HEK293 (cell line): ENCODE data around the gene ANKRD16.
A peak's percentile ranks its signal among the peaks of the same experiment; 100 is the strongest.

Source experiments
- BCL11A ChIP-seq: fragments of 450-650 bp; formaldehyde crosslinking; IDR thresholded peaks from 2 replicates; pipeline ENCODE4 v1.5.1; 2016; ENCODE audit warnings: low read depth, missing biosample characterization, missing genetic modification characterization
- GLIS2 ChIP-seq: fragments of 450-650 bp; formaldehyde crosslinking; IDR thresholded peaks from 2 replicates; pipeline ENCODE4 v1.5.1; 2016; ENCODE audit warnings: missing biosample characterization, missing genetic modification characterization
- HIC1 ChIP-seq: fragments of 450-650 bp; formaldehyde crosslinking; IDR thresholded peaks from 2 replicates; pipeline ENCODE4 v1.5.1; 2016; ENCODE audit warnings: missing biosample characterization, missing genetic modification characterization
- KLF7 ChIP-seq: fragments of 450-650 bp; formaldehyde crosslinking; IDR thresholded peaks from 2 replicates; pipeline ENCODE4 v1.5.1; 2016; ENCODE audit warnings: missing biosample characterization, missing genetic modification characterization, borderline replicate concordance
- MYNN ChIP-seq: fragments of 450-650 bp; formaldehyde crosslinking; IDR thresholded peaks from 2 replicates; pipeline ENCODE4 v1.5.1; 2016; ENCODE audit warnings: missing biosample characterization, missing genetic modification characterization, borderline replicate concordance
- YY2 ChIP-seq: fragments of 450-650 bp; formaldehyde crosslinking; IDR thresholded peaks from 2 replicates; pipeline ENCODE4 v1.5.1; 2016; ENCODE audit warnings: missing biosample characterization, missing genetic modification characterization
- ZBTB20 ChIP-seq: fragments of 450-650 bp; formaldehyde crosslinking; IDR thresholded peaks from 2 replicates; pipeline ENCODE4 v1.5.1; 2016; ENCODE audit warnings: missing biosample characterization, missing genetic modification characterization
- ZFP3 ChIP-seq: fragments of 450-650 bp; formaldehyde crosslinking; IDR thresholded peaks from 2 replicates; pipeline ENCODE4 v1.5.1; 2016; ENCODE audit warnings: low read depth, missing biosample characterization, missing genetic modification characterization
- ZFP41 ChIP-seq: fragments of 450-650 bp; formaldehyde crosslinking; IDR thresholded peaks from 2 replicates; pipeline ENCODE4 v1.5.1; 2016; ENCODE audit warnings: missing biosample characterization, missing genetic modification characterization, borderline replicate concordance
- ZNF114 ChIP-seq: fragments of 450-650 bp; formaldehyde crosslinking; IDR thresholded peaks from 2 replicates; pipeline ENCODE4 v1.5.0; 2017; ENCODE audit warnings: missing biosample characterization, missing genetic modification characterization
- ZNF211 ChIP-seq: fragments of 450-650 bp; formaldehyde crosslinking; IDR thresholded peaks from 2 replicates; pipeline ENCODE4 v1.5.1; 2016; ENCODE audit warnings: low read depth, missing biosample characterization, missing genetic modification characterization
- ZNF214 ChIP-seq: fragments of 450-650 bp; formaldehyde crosslinking; IDR thresholded peaks from 2 replicates; pipeline ENCODE4 v1.5.1; 2017; ENCODE audit warnings: missing biosample characterization, mild to moderate bottlenecking, missing genetic modification characterization, borderline replicate concordance
- ZNF311 ChIP-seq: fragments of 450-650 bp; formaldehyde crosslinking; IDR thresholded peaks from 2 replicates; pipeline ENCODE4 v1.5.1; 2017; ENCODE audit warnings: missing biosample characterization, missing genetic modification characterization, borderline replicate concordance
- ZNF324 ChIP-seq: fragments of 450-650 bp; formaldehyde crosslinking; IDR thresholded peaks from 2 replicates; pipeline ENCODE4 v1.5.1; 2016; ENCODE audit warnings: missing biosample characterization, missing genetic modification characterization
- ZNF366 ChIP-seq: fragments of 450-650 bp; formaldehyde crosslinking; conservative IDR thresholded peaks from 2 replicates; pipeline ENCODE4 v1.5.1; 2016; ENCODE audit warnings: missing biosample characterization, missing genetic modification characterization
- ZNF37A ChIP-seq: fragments of 450-650 bp; IDR thresholded peaks from 2 replicates; pipeline ENCODE4 v1.5.1; 2018; ENCODE audit warnings: missing biosample characterization, missing genetic modification characterization
- ZNF394 ChIP-seq: fragments of 450-650 bp; formaldehyde crosslinking; IDR thresholded peaks from 2 replicates; pipeline ENCODE4 v1.5.1; 2016; ENCODE audit warnings: missing biosample characterization, missing genetic modification characterization, mild to moderate bottlenecking, moderate library complexity, borderline replicate concordance
- ZNF423 ChIP-seq: fragments of 450-650 bp; formaldehyde crosslinking; IDR thresholded peaks from 2 replicates; pipeline ENCODE4 v1.5.1; 2016; ENCODE audit warnings: missing biosample characterization, missing genetic modification characterization
- ZNF488 ChIP-seq: fragments of 450-650 bp; formaldehyde crosslinking; IDR thresholded peaks from 2 replicates; pipeline ENCODE4 v1.5.1; 2016; ENCODE audit warnings: missing biosample characterization, missing genetic modification characterization
- ZNF521 ChIP-seq: fragments of 450-650 bp; formaldehyde crosslinking; IDR thresholded peaks from 2 replicates; pipeline ENCODE4 v1.5.1; 2017; ENCODE audit warnings: missing biosample characterization, mild to moderate bottlenecking, missing genetic modification characterization
- ZNF548 ChIP-seq: fragments of 450-650 bp; formaldehyde crosslinking; IDR thresholded peaks from 2 replicates; pipeline ENCODE4 v1.5.1; 2016; ENCODE audit warnings: missing biosample characterization, missing genetic modification characterization
- ZNF610 ChIP-seq: fragments of 450-650 bp; formaldehyde crosslinking; IDR thresholded peaks from 2 replicates; pipeline ENCODE4 v1.5.1; 2016; ENCODE audit warnings: missing biosample characterization, missing genetic modification characterization, borderline replicate concordance
- ZNF629 ChIP-seq: fragments of 450-650 bp; formaldehyde crosslinking; IDR thresholded peaks from 2 replicates; pipeline ENCODE4 v1.5.1; 2017; ENCODE audit warnings: missing biosample characterization, missing genetic modification characterization
- ZNF654 ChIP-seq: fragments of 450-650 bp; formaldehyde crosslinking; IDR thresholded peaks from 2 replicates; pipeline ENCODE4 v1.5.1; 2016; ENCODE audit warnings: low read depth, missing biosample characterization, missing genetic modification characterization
- ZNF701 ChIP-seq: fragments of 450-650 bp; formaldehyde crosslinking; IDR thresholded peaks from 2 replicates; pipeline ENCODE4 v1.5.1; 2016; ENCODE audit warnings: missing biosample characterization, missing genetic modification characterization
- ZNF830 ChIP-seq: fragments of 450-650 bp; IDR thresholded peaks from 2 replicates; pipeline ENCODE4 v1.5.0; 2018; ENCODE audit warnings: missing biosample characterization, missing genetic modification characterization, low read depth, mild to moderate bottlenecking, moderate library complexity
- ZXDB ChIP-seq: fragments of 450-650 bp; formaldehyde crosslinking; IDR thresholded peaks from 2 replicates; pipeline ENCODE4 v1.5.1; 2016; ENCODE audit warnings: missing biosample characterization, missing genetic modification characterization
- TF ChIP-seq, protein P1 (sequence below): fragments of 450-650 bp; formaldehyde crosslinking; IDR thresholded peaks from 2 replicates; pipeline ENCODE4 v1.5.1; 2016; ENCODE audit warnings: missing biosample characterization, missing genetic modification characterization
- TF ChIP-seq, protein P2 (sequence below): fragments of 450-650 bp; formaldehyde crosslinking; optimal IDR thresholded peaks from 2 replicates; pipeline ENCODE3; 2016; ENCODE audit warnings: missing biosample characterization, mild to moderate bottlenecking, missing genetic modification characterization
- TF ChIP-seq, protein P3 (sequence below): fragments of 450-650 bp; formaldehyde crosslinking; IDR thresholded peaks from 2 replicates; pipeline ENCODE4 v1.5.1; 2017; ENCODE audit warnings: missing biosample characterization, missing genetic modification characterization
- TF ChIP-seq, protein P4 (sequence below): fragments of 450-650 bp; formaldehyde crosslinking; IDR thresholded peaks from 2 replicates; pipeline ENCODE4 v1.5.1; 2016; ENCODE audit warnings: missing biosample characterization, missing genetic modification characterization

The ANKRD16 gene

DNA sequence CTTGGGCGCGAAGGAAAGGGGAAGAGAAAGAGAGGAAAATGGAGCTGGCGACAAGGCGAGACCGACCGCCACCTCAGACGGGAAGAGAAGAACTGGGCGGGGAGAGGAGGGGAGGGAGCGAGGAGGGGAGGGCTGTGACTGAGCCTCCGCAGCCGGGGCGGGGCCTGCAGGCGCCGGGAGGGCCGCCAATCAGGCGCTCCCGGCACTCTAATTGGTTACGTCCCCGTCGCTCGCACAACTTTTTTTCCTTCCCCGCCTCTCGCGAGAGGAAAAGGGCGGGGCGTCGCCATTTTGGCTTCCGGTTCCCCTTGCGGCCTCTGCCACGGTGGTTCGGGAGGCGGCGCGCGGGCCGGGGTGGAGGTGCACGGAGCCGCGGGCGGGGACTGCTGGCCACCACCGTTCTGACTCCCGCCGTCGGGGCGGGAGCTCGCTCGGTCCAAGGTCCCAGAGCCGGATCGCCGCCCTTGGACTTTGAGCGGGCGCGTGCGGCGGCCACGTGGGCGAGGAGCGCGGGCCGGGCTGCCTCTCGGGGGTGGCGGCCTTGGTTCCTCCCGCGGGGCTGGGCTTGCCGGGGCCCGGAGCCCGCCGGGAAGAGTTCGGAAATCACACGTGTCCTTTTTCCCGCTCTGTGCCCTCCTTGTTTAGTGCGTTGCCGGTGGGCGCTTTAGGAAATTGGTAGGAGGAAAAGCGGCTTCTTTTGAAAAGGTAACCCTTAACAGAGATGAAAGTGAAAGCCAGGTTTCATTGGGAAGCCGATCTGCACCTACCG is 76.2 kb downstream of the ANKRD16 start, which contains the start of gene GDI2 (continued):
- TF ChIP-seq, protein P1, sequence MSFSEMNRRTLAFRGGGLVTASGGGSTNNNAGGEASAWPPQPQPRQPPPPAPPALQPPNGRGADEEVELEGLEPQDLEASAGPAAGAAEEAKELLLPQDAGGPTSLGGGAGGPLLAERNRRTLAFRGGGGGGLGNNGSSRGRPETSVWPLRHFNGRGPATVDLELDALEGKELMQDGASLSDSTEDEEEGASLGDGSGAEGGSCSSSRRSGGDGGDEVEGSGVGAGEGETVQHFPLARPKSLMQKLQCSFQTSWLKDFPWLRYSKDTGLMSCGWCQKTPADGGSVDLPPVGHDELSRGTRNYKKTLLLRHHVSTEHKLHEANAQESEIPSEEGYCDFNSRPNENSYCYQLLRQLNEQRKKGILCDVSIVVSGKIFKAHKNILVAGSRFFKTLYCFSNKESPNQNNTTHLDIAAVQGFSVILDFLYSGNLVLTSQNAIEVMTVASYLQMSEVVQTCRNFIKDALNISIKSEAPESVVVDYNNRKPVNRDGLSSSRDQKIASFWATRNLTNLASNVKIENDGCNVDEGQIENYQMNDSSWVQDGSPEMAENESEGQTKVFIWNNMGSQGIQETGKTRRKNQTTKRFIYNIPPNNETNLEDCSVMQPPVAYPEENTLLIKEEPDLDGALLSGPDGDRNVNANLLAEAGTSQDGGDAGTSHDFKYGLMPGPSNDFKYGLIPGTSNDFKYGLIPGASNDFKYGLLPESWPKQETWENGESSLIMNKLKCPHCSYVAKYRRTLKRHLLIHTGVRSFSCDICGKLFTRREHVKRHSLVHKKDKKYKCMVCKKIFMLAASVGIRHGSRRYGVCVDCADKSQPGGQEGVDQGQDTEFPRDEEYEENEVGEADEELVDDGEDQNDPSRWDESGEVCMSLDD (tag by site-specific recombination): no peak
- no peak for TF ChIP-seq ZNF311 (tag by site-specific recombination)
- no peak for TF ChIP-seq ZNF214 (tag by site-specific recombination)
- peak; percentile 87; the same call in 1 of the 2 replicates for TF ChIP-seq ZNF610 (tag by site-specific recombination)
- TF ChIP-seq ZNF654 (tag by site-specific recombination): no peak
- TF ChIP-seq YY2 (tag by site-specific recombination): peak; percentile 69
- TF ChIP-seq, protein P2, sequence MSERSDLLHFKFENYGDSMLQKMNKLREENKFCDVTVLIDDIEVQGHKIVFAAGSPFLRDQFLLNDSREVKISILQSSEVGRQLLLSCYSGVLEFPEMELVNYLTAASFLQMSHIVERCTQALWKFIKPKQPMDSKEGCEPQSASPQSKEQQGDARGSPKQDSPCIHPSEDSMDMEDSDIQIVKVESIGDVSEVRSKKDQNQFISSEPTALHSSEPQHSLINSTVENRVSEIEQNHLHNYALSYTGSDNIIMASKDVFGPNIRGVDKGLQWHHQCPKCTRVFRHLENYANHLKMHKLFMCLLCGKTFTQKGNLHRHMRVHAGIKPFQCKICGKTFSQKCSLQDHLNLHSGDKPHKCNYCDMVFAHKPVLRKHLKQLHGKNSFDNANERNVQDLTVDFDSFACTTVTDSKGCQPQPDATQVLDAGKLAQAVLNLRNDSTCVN (tag by site-specific recombination): peak; percentile 96
- TF ChIP-seq ZBTB20 (tag by site-specific recombination): no peak; the same call in 1 of the 2 replicates
- TF ChIP-seq ZNF629: no peak
- no peak for TF ChIP-seq ZFP3 (tag by site-specific recombination)
- no peak for TF ChIP-seq ZNF211
- TF ChIP-seq ZNF830 (tag by site-specific recombination): no peak
- no peak for TF ChIP-seq ZFP41 (tag by site-specific recombination)
- no peak for TF ChIP-seq HIC1 (tag by site-specific recombination)
- TF ChIP-seq ZXDB (tag by site-specific recombination): peak; percentile 88
- no peak for TF ChIP-seq ZNF114
- TF ChIP-seq ZNF394: no peak
- no peak for TF ChIP-seq ZNF324 (tag by site-specific recombination)
- TF ChIP-seq, protein P3, sequence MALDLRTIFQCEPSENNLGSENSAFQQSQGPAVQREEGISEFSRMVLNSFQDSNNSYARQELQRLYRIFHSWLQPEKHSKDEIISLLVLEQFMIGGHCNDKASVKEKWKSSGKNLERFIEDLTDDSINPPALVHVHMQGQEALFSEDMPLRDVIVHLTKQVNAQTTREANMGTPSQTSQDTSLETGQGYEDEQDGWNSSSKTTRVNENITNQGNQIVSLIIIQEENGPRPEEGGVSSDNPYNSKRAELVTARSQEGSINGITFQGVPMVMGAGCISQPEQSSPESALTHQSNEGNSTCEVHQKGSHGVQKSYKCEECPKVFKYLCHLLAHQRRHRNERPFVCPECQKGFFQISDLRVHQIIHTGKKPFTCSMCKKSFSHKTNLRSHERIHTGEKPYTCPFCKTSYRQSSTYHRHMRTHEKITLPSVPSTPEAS: no peak
- TF ChIP-seq ZNF488 (tag by site-specific recombination): no peak
- peak; percentile 43; the same call in 1 of the 2 replicates for TF ChIP-seq GLIS2 (tag by site-specific recombination)
- no peak for TF ChIP-seq ZNF548 (tag by site-specific recombination)
- 0 out of 2 replicates have a peak, but pooled peaks have one; percentile 51 for TF ChIP-seq KLF7
- no peak for TF ChIP-seq BCL11A
- peak; percentile 94 for TF ChIP-seq ZNF366
- TF ChIP-seq MYNN (tag by site-specific recombination): no peak
- TF ChIP-seq ZNF423: no peak
- TF ChIP-seq, protein P4, sequence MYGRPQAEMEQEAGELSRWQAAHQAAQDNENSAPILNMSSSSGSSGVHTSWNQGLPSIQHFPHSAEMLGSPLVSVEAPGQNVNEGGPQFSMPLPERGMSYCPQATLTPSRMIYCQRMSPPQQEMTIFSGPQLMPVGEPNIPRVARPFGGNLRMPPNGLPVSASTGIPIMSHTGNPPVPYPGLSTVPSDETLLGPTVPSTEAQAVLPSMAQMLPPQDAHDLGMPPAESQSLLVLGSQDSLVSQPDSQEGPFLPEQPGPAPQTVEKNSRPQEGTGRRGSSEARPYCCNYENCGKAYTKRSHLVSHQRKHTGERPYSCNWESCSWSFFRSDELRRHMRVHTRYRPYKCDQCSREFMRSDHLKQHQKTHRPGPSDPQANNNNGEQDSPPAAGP (tag by site-specific recombination): peak; percentile 41
- no peak for TF ChIP-seq ZNF701 (tag by site-specific recombination)
- no peak for TF ChIP-seq ZNF37A (tag by site-specific recombination)
- no peak for TF ChIP-seq ZNF521 (tag by site-specific recombination)
